Keratinocyte (primary cell): ENCODE results near the gene KLF1. TPM values are rescaled to one million over a fixed set of nuclear protein-coding genes. Genes with fewer than 3 reads are reported as not detected.

Experiments
- DNase-seq: peaks from one replicate; pipeline ENCODE4 v3.0.0-alpha.2; 2011; ENCODE audit warnings: low read depth, missing footprints, low spot score
- FAIRE-seq: peaks from 2 replicates; lab custom pipeline; 2011; peaks lifted over from hg19 to GRCh38; lab: Jason Lieb, UNC
- H2AFZ ChIP-seq: 2 replicates; pipeline ENCODE4 v1.6.0; 2012; ENCODE audit warnings: low read length, control low read depth, inconsistent platforms; ENCODE audit not compliant: control insufficient read depth
- H3K27ac ChIP-seq: 2 replicates; pipeline ENCODE4 v1.5.1; 2011; ENCODE audit warnings: low read length; ENCODE audit not compliant: control insufficient read depth, insufficient read depth
- H3K27me3 ChIP-seq: 3 replicates; pipeline ENCODE4 v1.6.0; 2011; ENCODE audit warnings: low read length; ENCODE audit not compliant: control insufficient read depth, insufficient read depth; ENCODE audit errors: extremely low read depth
- H3K36me3 ChIP-seq, 2 experiments: 2 replicates in 1 of 2; 3 replicates in 1 of 2; pipeline ENCODE4 v1.5.1; 2011; ENCODE audit warnings: low read length in 2 of 2, mild to moderate bottlenecking in 1 of 2; ENCODE audit not compliant: control insufficient read depth in 2 of 2, insufficient read depth in 2 of 2; ENCODE audit errors: extremely low read depth in 1 of 2
- H3K4me1 ChIP-seq: 3 replicates; pipeline ENCODE4 v1.5.1; 2011; ENCODE audit warnings: low read length; ENCODE audit not compliant: control insufficient read depth, insufficient read depth; ENCODE audit errors: extremely low read depth
- H3K4me2 ChIP-seq: 3 replicates; pipeline ENCODE4 v1.6.0; 2011; ENCODE audit warnings: low read depth, low read length; ENCODE audit not compliant: control insufficient read depth, insufficient read depth; ENCODE audit errors: extremely low read depth
- H3K4me3 ChIP-seq, 3 experiments: fragments of 200-600 bp in 1 of 3; sonication (generic) in 1 of 3; 2 replicates in 2 of 3; 3 replicates in 1 of 3; pipeline ENCODE4 v1.5.1; 2011 to 2016; ENCODE audit warnings: low read length in 3 of 3, mild to moderate bottlenecking in 3 of 3, control low read depth in 2 of 3, inconsistent platforms in 1 of 3, low read depth in 1 of 3, mixed read lengths in 1 of 3, mixed run types in 1 of 3, moderate library complexity in 1 of 3; ENCODE audit not compliant: control insufficient read depth in 2 of 3, insufficient read depth in 2 of 3; ENCODE audit errors: extremely low read depth in 1 of 3
- H3K79me2 ChIP-seq: 2 replicates; pipeline ENCODE4 v1.6.0; 2012; ENCODE audit warnings: low read length; ENCODE audit not compliant: control insufficient read depth, insufficient read depth
- H3K9ac ChIP-seq: 3 replicates; pipeline ENCODE4 v1.6.0; 2011; ENCODE audit warnings: low read length; ENCODE audit not compliant: control insufficient read depth, insufficient read depth; ENCODE audit errors: extremely low read depth
- H3K9me1 ChIP-seq: 3 replicates; pipeline ENCODE4 v1.6.0; 2011; ENCODE audit warnings: low read length; ENCODE audit not compliant: control insufficient read depth, insufficient read depth; ENCODE audit errors: extremely low read depth
- H3K9me3 ChIP-seq: 2 replicates; pipeline ENCODE4 v1.5.1; 2012; ENCODE audit warnings: low read depth, low read length; ENCODE audit not compliant: control insufficient read depth
- H4K20me1 ChIP-seq: 3 replicates; pipeline ENCODE4 v1.6.0; 2011; ENCODE audit warnings: low read length; ENCODE audit not compliant: control insufficient read depth, insufficient read depth; ENCODE audit errors: extremely low read depth
- EZH2 ChIP-seq: IDR thresholded peaks from one replicate; pipeline ENCODE4 v1.6.1; 2012; ENCODE audit warnings: inconsistent platforms, mild to moderate bottlenecking, low read length, moderate library complexity
- dilution Hi-C: fragments of 300-500 bp; cut with MboI; formaldehyde crosslinking; loops from one replicate; pipeline ENCODE4 v1.7.0; 2020; ENCODE audit warnings: low sequenced_read_pairs; ENCODE audit not compliant: extremely low pct_ligation_motif_present
- polyA plus RNA-seq, 5 experiments: library from polyadenylated mRNA; depleted of rRNA in 3 of 5; stranded (reverse) in 3 of 5; stranded (forward) in 1 of 5; unstranded in 1 of 5; fragments of >200 nt; gene quantifications; 1 replicate in 1 of 5; 2 replicates in 3 of 5; 3 replicates in 1 of 5; pipeline versions ENCODE4 v1.2.1 to v1.2.3, GENCODE V29; 2011 to 2012; ENCODE audit warnings: missing spikeins in 2 of 5, low read depth in 1 of 5, low replicate concordance in 1 of 5
- TF ChIP-seq, protein P1 (sequence below), 3 experiments: IDR thresholded peaks in 1 of 3; conservative IDR thresholded peaks in 1 of 3; optimal IDR thresholded peaks in 1 of 3; 2 replicates in 2 of 3; 3 replicates in 1 of 3; pipeline versions ENCODE3 to v1.5.1; 2011; ENCODE audit warnings: low read length in 3 of 3, mild to moderate bottlenecking in 3 of 3, moderate library complexity in 2 of 3, control low read depth in 1 of 3, inconsistent platforms in 1 of 3; ENCODE audit not compliant: insufficient read depth in 2 of 3; ENCODE audit errors: extremely low read depth in 1 of 3

Gene KLF1
- polyA plus RNA-seq, 1 donor (not counting 4 experiments of a cell fraction or from before 2014, with no cell fraction given): not detected

DNA sequence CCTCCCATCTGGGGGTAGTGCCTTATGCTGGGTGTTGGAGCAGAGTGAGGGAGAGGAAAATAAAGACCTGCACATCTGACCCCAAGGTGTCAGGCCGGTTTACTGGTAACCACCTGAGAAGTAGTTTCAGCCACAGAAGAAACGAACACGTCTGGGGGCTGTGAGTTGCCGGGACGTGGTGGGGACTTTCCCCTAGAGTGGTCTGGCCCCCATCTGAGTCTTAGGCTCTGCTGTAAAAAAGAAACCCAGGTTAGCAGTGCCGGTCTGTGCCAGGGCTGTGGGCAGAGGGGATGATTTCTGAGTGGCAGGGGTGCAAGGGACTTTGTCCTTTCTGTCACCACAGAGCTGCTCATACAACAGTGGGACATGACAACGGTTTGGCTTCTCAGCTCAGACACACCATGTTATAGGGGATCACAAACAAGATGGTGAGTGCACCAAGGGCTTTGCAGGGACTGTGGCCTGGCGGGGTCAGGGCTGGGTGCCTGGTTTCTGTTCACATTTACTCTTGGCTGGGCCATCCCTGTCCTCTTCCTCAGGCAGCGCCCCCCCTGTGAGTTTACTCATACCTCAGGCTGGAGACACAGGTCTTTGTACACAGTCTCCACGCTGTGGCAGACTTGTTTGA, 13.0 kb upstream of the KLF1 start:
- DNase-seq (no peak), FAIRE-seq (no peak)
- Histone ChIP-seq H3K9me3 (no peaks in the 10 kb centered on the region), H3K36me3 (peaks cover 5 to 10% of the 10 kb centered on the region in 2 experiments), H3K27ac (no peak overlapping the region), H2AFZ (no peak overlapping the region), H3K79me2 (no peaks in the 10 kb centered on the region), H3K9me1 (no peaks in the 10 kb centered on the region), H3K4me2 (no peak overlapping the region), H3K9ac (no peak overlapping the region), H3K27me3 (no peaks in the 10 kb centered on the region), H3K4me1 (no peaks in the 10 kb centered on the region), H3K4me3 (no peak overlapping the region), H4K20me1 (no peaks in the 10 kb centered on the region)
- dilution Hi-C loops: no loop called here
- no peak for TF ChIP-seq EZH2
- TF ChIP-seq, protein P1, sequence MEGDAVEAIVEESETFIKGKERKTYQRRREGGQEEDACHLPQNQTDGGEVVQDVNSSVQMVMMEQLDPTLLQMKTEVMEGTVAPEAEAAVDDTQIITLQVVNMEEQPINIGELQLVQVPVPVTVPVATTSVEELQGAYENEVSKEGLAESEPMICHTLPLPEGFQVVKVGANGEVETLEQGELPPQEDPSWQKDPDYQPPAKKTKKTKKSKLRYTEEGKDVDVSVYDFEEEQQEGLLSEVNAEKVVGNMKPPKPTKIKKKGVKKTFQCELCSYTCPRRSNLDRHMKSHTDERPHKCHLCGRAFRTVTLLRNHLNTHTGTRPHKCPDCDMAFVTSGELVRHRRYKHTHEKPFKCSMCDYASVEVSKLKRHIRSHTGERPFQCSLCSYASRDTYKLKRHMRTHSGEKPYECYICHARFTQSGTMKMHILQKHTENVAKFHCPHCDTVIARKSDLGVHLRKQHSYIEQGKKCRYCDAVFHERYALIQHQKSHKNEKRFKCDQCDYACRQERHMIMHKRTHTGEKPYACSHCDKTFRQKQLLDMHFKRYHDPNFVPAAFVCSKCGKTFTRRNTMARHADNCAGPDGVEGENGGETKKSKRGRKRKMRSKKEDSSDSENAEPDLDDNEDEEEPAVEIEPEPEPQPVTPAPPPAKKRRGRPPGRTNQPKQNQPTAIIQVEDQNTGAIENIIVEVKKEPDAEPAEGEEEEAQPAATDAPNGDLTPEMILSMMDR (optimal IDR thresholded peaks at IDR 0.05 in 1 of 3, IDR thresholded peaks at IDR 0.05 in 1 of 3, conservative IDR thresholded peaks at IDR 0.05 in 1 of 3; ENCODE audit: extremely low read depth in 1 of 3, insufficient read depth in 2 of 3, low read length in 3 of 3): no peak

DNA sequence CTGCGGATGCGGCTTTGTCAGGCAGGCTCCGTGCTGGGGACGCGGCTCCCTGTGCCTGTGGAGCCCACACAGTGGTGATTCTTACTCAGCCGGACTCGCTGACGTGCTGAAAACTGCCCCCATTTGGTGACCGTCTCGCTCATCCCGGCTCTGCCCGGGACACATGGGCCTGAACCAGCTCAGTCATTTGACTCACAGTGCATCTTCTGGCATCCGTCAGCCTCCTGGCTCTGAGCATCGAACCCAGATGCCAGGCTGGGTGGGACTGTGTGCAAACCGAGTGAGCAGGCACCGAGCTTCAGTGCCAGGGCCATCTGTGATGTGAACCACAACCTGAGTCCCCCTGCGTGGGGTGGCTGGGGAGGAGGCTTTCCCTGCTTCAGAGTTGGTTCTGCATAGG, 9.5 kb upstream of the KLF1 start:
- no peak overlapping the region for H3K4me2 ChIP-seq
- no peaks in the 10 kb centered on the region for H3K27me3 ChIP-seq
- no peak overlapping the region for H3K9ac ChIP-seq
- DNase-seq (no peak), FAIRE-seq (no peak)
- peaks cover 6% of the 10 kb centered on the region for H3K79me2 ChIP-seq
- dilution Hi-C loops: no loop called here
- H3K4me3 ChIP-seq: no peak overlapping the region
- H3K9me3 ChIP-seq: no peaks in the 10 kb centered on the region
- peaks cover 12 to 20% of the 10 kb centered on the region in 2 experiments for H3K36me3 ChIP-seq
- H3K9me1 ChIP-seq: no peaks in the 10 kb centered on the region
- no peaks in the 10 kb centered on the region for H4K20me1 ChIP-seq
- no peak overlapping the region for H2AFZ ChIP-seq
- peaks cover 7% of the 10 kb centered on the region for H3K4me1 ChIP-seq
- TF ChIP-seq, protein P1 (optimal IDR thresholded peaks at IDR 0.05 in 1 of 3, IDR thresholded peaks at IDR 0.05 in 1 of 3, conservative IDR thresholded peaks at IDR 0.05 in 1 of 3; ENCODE audit: extremely low read depth in 1 of 3, insufficient read depth in 2 of 3, low read length in 3 of 3): no peak
- no peak for TF ChIP-seq EZH2
- H3K27ac ChIP-seq: no peak overlapping the region
